Panc1 (cell line): ENCODE results near the gene LEAP2. TPM values are rescaled to one million over a fixed set of nuclear protein-coding genes. Genes with fewer than 3 reads are reported as not detected.

Experiments used
- ATAC-seq: fragments of 200-7000 bp; cut with Tn5 transposase; 2 replicates; pipeline ENCODE4 v1.9.1; 2020; ENCODE audit warnings: mild to moderate bottlenecking, moderate library complexity
- Bru-seq: library from RNA; stranded (reverse); fragments of 400-500 nt; gene quantifications from one replicate; lab custom pipeline; 2021; lab: Mats Ljungman, UMichigan
- BruChase-seq, 2 experiments: library from RNA; stranded (reverse); fragments of 400-500 nt; gene quantifications; one replicate each; lab custom pipeline; 2021; lab: Mats Ljungman, UMichigan
- BruUV-seq: library from RNA; stranded (reverse); fragments of 400-500 nt; replicated peaks from 2 replicates; lab custom pipeline; 2021; lab: Mats Ljungman, UMichigan
- CTCF ChIA-PET: fragments of 300-600 bp; sonication (Branson Sonifier 250); formaldehyde crosslinking; loops from one replicate; lab custom pipeline; 2022; ENCODE audit warnings: antibody characterized with exemption; lab: Charles Lee
- POLR2A ChIA-PET: fragments of 300-600 bp; sonication (Branson Sonifier 250); formaldehyde crosslinking; loops from one replicate; lab custom pipeline; 2022; ENCODE audit warnings: antibody characterized with exemption; lab: Charles Lee
- DNase-seq: peaks from one replicate; pipeline ENCODE4 v3.0.0-alpha.2; 2010; ENCODE audit warnings: low read depth, low spot score
- H3K27ac ChIP-seq: 2 replicates; pipeline ENCODE4 v1.5.1; 2011; ENCODE audit warnings: mild to moderate bottlenecking, low read length, inconsistent platforms
- H3K27me3 ChIP-seq: fragments of 200-500 bp; sonication (Bioruptor generic); 2 replicates; pipeline ENCODE4 v1.6.0; 2014; ENCODE audit warnings: low read length, inconsistent platforms; ENCODE audit not compliant: control insufficient read depth, insufficient read depth
- H3K36me3 ChIP-seq: fragments of 200-500 bp; sonication (Bioruptor generic); 2 replicates; pipeline ENCODE4 v1.5.1; 2014; ENCODE audit warnings: inconsistent platforms, mild to moderate bottlenecking, low read length, moderate library complexity; ENCODE audit not compliant: control insufficient read depth, insufficient read depth
- H3K4me1 ChIP-seq: 2 replicates; pipeline ENCODE4 v1.5.1; 2011; ENCODE audit warnings: inconsistent platforms, mild to moderate bottlenecking, low read length, moderate library complexity; ENCODE audit not compliant: control insufficient read depth, insufficient read depth
- H3K4me3 ChIP-seq, 2 experiments: 2 replicates each; pipeline ENCODE4 v1.5.1; 2011 to 2012; ENCODE audit warnings: low read depth in 2 of 2, low read length in 2 of 2, mild to moderate bottlenecking in 2 of 2, inconsistent platforms in 1 of 2, moderate library complexity in 1 of 2
- H3K9me3 ChIP-seq: fragments of 200-500 bp; sonication (Bioruptor generic); 2 replicates; pipeline ENCODE4 v1.5.1; 2014; ENCODE audit warnings: low read depth, mild to moderate bottlenecking, inconsistent platforms, low read length, moderate library complexity; ENCODE audit not compliant: control insufficient read depth, insufficient read depth
- CTCF ChIP-seq: fragments of 450-650 bp; IDR thresholded peaks from 2 replicates; pipeline ENCODE4 v1.5.1; 2017; ENCODE audit warnings: mild to moderate bottlenecking
- POLR2AphosphoS5 ChIP-seq: IDR thresholded peaks from 2 replicates; pipeline ENCODE4 v1.6.1; 2012; ENCODE audit warnings: mild to moderate bottlenecking, low read depth, low read length, moderate library complexity
- SIN3A ChIP-seq: IDR thresholded peaks from 2 replicates; pipeline ENCODE4 v1.6.1; 2012; ENCODE audit warnings: low read depth, mild to moderate bottlenecking, low read length, moderate library complexity, borderline replicate concordance; ENCODE audit not compliant: insufficient read depth
- TCF7L2 ChIP-seq: IDR thresholded peaks from 2 replicates; pipeline ENCODE4 v1.6.1; 2011; ENCODE audit warnings: mild to moderate bottlenecking, low read depth, low read length, inconsistent platforms
- in situ Hi-C: cut with HindIII; loops from 2 replicates; pipeline ENCODE4 v1.10.0; 2016; ENCODE audit warnings: low sequenced_read_pairs, low pct_unique_long_range_greater_than_20kb
- intact Hi-C: fragments of 100-400 bp; cut with micrococcal nuclease; formaldehyde crosslinking; loops from one replicate; pipeline ENCODE4 v1.10.0; 2022; ENCODE audit not compliant: unreplicated experiment
- long read RNA-seq: library from polyadenylated mRNA; unstranded; transcript quantifications from one replicate; pipeline ENCODE4 v2.0.0, GENCODE V29; 2021; ENCODE audit not compliant: unreplicated experiment
- polyA plus RNA-seq: library from polyadenylated mRNA; unstranded; fragments of >200 nt; gene quantifications from one replicate; pipeline ENCODE4 v1.2.1, GENCODE V29; 2012; ENCODE audit warnings: missing spikeins; ENCODE audit not compliant: insufficient read length
- total RNA-seq: library from RNA; stranded (reverse); gene quantifications from one replicate; pipeline ENCODE4 v1.2.1, GENCODE V29; 2021; ENCODE audit not compliant: unreplicated experiment
- TF ChIP-seq, protein P1 (sequence below), 2 experiments: IDR thresholded peaks; 2 replicates each; pipeline ENCODE4 v1.6.1; 2011 to 2012; ENCODE audit warnings: low read depth in 2 of 2, control low read depth in 1 of 2, low read length in 1 of 2, mild to moderate bottlenecking in 1 of 2, moderate library complexity in 1 of 2; ENCODE audit not compliant: insufficient read depth in 1 of 2

Gene LEAP2
- 1.4 TPM for total RNA-seq
- polyA plus RNA-seq: 0.35 TPM
- Bru-seq, nascent RNA: percentile 42 among the genes with signal in this experiment
- percentile 61 among the genes with signal in this experiment for BruChase-seq, experiment 1, labeled RNA remaining after a 2-hour chase
- percentile 53 among the genes with signal in this experiment for BruChase-seq, experiment 2, labeled RNA remaining after a 6-hour chase
- long read RNA-seq, partial matches to known transcripts: 0 of 1 reads
- long read RNA-seq, other reads (novel, unspliced or antisense): 1 of 1 reads

GRCh38 chr5:132873119-132873929 is at the start of gene LEAP2:
Gene LEAP2, plus strand, starts transcription at chr5:132873668. Its CDS starts 27 bp downstream, at chr5:132873695.
- DNase-seq (no peak), ATAC-seq (no peak)
- Histone ChIP-seq H3K27me3 (no peaks in the 10 kb centered on the region), H3K27ac (no peak within 1 kb of the TSS), H3K4me3 (no peak within 1 kb of the TSS), H3K4me1 (peaks cover 4% of the 10 kb centered on the region; the same call in 1 of the 2 replicates), H3K36me3 (peaks cover 7% of the 10 kb centered on the region), H3K9me3 (no peaks in the 10 kb centered on the region)
- no peak for TF ChIP-seq CTCF
- TF ChIP-seq, protein P1, sequence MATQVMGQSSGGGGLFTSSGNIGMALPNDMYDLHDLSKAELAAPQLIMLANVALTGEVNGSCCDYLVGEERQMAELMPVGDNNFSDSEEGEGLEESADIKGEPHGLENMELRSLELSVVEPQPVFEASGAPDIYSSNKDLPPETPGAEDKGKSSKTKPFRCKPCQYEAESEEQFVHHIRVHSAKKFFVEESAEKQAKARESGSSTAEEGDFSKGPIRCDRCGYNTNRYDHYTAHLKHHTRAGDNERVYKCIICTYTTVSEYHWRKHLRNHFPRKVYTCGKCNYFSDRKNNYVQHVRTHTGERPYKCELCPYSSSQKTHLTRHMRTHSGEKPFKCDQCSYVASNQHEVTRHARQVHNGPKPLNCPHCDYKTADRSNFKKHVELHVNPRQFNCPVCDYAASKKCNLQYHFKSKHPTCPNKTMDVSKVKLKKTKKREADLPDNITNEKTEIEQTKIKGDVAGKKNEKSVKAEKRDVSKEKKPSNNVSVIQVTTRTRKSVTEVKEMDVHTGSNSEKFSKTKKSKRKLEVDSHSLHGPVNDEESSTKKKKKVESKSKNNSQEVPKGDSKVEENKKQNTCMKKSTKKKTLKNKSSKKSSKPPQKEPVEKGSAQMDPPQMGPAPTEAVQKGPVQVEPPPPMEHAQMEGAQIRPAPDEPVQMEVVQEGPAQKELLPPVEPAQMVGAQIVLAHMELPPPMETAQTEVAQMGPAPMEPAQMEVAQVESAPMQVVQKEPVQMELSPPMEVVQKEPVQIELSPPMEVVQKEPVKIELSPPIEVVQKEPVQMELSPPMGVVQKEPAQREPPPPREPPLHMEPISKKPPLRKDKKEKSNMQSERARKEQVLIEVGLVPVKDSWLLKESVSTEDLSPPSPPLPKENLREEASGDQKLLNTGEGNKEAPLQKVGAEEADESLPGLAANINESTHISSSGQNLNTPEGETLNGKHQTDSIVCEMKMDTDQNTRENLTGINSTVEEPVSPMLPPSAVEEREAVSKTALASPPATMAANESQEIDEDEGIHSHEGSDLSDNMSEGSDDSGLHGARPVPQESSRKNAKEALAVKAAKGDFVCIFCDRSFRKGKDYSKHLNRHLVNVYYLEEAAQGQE (IDR thresholded peaks at IDR 0.05; ENCODE audit: insufficient read depth in 1 of 2, low read depth in 2 of 2, low read length in 1 of 2): no peak
- TF ChIP-seq POLR2AphosphoS5: no peak
- TF ChIP-seq TCF7L2: no peak
- TF ChIP-seq SIN3A: no peak
- in situ Hi-C loops: no loop called here
- ChIA-PET POLR2A (no interaction called here), CTCF (no interaction called here)
- no TSS peak for BruUV-seq
- intact Hi-C loops: no loop called here

DNA sequence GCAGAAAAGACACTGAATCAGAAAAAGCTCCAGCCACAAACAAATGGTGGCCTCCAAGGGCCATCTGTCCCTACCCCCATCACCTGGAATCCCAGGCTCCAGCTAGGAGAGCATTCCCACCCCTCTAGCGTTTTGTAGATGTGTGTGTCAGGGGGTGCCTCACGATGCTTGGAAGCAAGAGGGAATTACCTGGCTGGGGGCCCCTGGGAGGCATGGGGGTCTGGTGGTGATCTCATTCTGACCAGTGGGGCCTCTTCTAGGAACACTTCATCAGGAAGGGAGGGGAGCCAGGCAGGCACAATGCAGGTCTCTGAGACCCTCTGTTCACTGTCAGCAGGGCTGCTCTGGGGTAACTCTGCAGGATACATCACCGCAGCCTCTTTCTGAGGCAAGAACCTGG is 49.0 kb upstream of the LEAP2 start:
- CTCF ChIA-PET: no interaction called here
- H3K4me1 ChIP-seq: peaks cover 17% of the 10 kb centered on the region
- no peaks in the 10 kb centered on the region for H3K9me3 ChIP-seq
- no TSS peak for BruUV-seq
- H3K27me3 ChIP-seq: no peaks in the 10 kb centered on the region
- H3K36me3 ChIP-seq: no peaks in the 10 kb centered on the region
- ATAC-seq (no peak), DNase-seq (no peak)
- in situ Hi-C loops (no loop called here), intact Hi-C loops (loop anchor here (10.0 kb wide), 1 partner anchor 440 kb away; no protein-coding TSS in a partner anchor)
- POLR2A ChIA-PET: no interaction called here
- TF ChIP-seq TCF7L2: no peak
- TF ChIP-seq POLR2AphosphoS5: no peak
- no peak for TF ChIP-seq SIN3A
- no peak for TF ChIP-seq CTCF
- TF ChIP-seq, protein P1 (IDR thresholded peaks at IDR 0.05; ENCODE audit: insufficient read depth in 1 of 2, low read depth in 2 of 2, low read length in 1 of 2): no peak
- H3K27ac ChIP-seq: no peak overlapping the region
- no peak overlapping the region for H3K4me3 ChIP-seq
